HG02943 (cell line): ENCODE measurements around the gene DIAPH3.

Experiments
- ATAC-seq: cut with Tn5 transposase; IDR thresholded peaks from one replicate; pipeline ENCODE4 v1.9.1; 2021; ENCODE audit warnings: mild to moderate bottlenecking, low read depth, moderate library complexity; ENCODE audit not compliant: unreplicated experiment

The DIAPH3 gene

DNA sequence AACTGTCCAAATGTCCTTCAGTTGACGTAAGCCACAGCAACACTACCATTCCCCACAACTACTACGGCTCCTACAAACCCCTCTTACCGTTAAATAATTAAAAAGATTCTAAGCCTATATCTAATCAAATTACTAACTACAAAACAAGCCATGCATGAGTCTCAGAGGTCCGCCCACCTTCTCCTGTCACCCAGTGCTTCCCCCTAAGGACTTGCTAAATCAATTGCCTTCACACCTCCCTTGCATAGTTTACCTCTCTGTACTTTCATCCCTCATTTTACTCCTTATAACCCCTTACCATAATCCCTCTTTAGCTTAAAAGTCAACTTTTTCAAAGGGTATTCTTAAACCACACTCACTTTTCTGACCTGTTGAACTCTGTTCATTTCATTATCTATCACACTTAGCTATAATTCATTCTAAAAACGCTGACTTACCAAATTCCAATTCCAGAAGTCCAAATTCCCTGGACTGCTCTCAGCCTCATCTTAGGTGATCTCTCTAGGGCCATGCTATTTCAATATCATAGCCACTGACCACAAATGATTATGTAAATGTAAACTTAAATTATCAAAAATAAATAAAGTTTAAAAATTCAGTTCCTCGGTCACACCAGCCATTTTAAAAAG is 187.8 kb downstream of the DIAPH3 start:
- ATAC-seq = no peak

DNA sequence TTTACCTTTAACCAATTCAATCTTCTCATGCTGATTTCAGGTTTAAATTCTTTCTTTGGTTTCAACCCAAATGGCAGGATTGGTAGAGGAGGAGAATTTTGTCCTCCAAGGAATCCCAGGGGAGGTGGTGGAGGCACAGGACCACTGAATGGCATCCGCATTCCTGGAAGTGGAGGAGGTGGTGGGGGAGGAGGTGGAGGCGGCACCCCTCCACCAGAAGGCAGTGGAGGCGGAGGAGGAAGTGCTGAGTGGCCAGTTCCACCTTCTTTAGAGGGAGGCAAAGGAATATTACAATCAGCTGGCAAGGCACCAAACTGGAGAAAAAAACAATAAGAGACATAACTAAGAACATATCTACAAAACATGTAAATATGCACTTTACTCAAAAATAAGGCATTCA is 192.9 kb downstream of the DIAPH3 start:
- ATAC-seq = no peak

DNA sequence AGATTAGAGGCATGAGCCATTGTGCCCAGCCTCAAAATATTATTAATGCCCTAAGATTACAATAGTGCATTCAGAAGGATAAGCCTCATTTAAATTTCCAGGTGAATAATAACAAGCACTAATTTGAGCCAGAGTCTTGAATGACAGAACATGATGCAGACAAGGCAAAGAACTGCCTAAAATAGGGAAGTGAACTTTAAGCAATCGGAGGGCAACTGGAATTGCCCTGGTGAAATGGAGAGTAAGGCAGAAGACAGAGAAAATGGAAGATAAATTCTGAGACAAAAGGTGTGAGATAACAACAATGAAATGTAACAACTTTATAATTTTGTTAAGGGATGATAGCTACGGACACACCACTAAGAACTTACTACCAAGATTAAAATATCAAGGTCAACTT is 199.9 kb downstream of the DIAPH3 start:
- ATAC-seq = no peak

- ATAC-seq = no peak
These were observed 200.3 kb downstream of the DIAPH3 start for GRCh38 chr13:59963383-59963782.

DNA sequence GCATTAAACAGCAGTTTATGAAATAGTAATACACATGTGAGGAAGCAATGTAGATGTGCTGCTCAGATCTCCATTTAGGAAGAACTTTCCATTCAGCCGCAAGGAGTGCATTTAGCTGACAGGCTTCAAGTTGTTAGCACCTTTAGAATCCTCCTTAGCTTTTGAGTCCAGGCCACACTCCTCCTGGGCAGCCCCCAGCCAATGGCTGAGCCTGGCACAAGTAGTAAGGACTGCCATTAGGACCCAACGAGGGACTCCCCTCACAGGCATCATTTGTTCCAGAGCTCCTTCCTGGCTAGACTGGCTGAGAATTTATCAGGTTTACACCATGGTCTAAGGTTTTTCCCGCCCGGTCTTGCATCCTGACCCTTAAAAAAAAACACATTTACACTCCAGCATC is 201.4 kb downstream of the DIAPH3 start:
- no peak for ATAC-seq

- no peak for ATAC-seq
These were observed 203.0 kb downstream of the DIAPH3 start for GRCh38 chr13:59960683-59961082.

DNA sequence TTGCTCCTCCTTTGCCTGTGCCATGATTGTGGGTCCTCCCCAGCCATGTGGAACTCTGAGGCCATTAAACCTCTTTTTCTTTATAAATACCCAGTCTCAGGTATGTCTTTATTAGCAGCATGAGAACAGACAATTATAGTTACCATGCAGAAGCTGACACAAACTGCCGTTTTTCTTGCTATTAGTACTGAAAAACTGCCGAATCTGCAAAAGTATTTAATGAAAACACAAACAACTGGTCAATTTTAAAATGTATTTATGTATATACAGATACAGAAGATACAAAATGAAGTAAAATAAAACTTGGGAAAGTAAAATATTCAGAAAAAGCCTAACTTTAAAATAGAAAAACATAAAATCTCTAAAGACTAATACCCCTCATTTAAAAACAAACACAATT is 206.3 kb downstream of the DIAPH3 start:
- no peak for ATAC-seq

- ATAC-seq = no peak
These were observed 209.1 kb downstream of the DIAPH3 start for GRCh38 chr13:59954601-59955000.

- ATAC-seq = no peak
These were observed 212.7 kb downstream of the DIAPH3 start for GRCh38 chr13:59951011-59951410.

DNA sequence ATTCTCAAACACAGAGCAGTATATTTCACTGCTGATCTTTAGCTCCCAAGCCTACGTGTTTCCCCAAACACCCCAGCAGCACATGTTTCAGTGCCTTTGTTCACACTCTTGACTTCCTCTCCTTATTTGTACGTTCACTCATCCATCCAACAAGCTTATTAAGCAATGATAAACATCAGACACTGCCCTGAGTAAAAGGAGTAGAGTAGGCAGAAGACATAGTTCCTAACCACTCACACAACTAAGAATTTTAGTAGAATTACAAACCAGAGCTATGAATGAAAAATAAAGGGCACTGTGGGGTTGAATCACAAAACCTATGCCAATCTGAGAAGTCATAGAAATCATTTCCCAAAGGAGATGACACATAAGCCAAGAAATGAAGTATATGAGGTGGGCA is 213.5 kb downstream of the DIAPH3 start:
- no peak for ATAC-seq

- ATAC-seq = no peak
These were observed 215.0 kb downstream of the DIAPH3 start for GRCh38 chr13:59948686-59949085.

GRCh38 chr13:59946944-59947343 is 216.8 kb downstream of the DIAPH3 start:
- no peak for ATAC-seq

- ATAC-seq = no peak
These were observed 232.1 kb downstream of the DIAPH3 start for GRCh38 chr13:59931621-59932020.

DNA sequence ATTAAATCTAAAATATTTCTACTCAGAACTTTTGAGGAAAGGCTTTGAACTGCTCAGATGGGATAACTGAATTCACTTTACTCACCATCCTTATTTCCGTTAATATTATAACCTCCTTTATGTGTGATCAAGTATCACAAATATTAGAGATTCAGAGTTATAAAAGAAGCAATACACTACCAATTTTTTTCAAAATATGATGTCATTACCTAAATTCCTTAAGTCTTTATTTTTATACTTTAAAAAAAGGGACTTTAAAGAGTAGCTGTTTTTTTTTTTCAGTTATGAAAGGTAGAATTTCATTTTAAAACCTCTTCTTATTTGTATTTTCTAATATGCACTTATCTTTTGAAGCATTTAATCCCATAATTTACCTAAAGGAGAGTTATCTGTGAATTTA is 239.5 kb downstream of the DIAPH3 start:
- no peak for ATAC-seq

- no peak for ATAC-seq
These were observed 248.5 kb downstream of the DIAPH3 start for GRCh38 chr13:59915252-59915651.

DNA sequence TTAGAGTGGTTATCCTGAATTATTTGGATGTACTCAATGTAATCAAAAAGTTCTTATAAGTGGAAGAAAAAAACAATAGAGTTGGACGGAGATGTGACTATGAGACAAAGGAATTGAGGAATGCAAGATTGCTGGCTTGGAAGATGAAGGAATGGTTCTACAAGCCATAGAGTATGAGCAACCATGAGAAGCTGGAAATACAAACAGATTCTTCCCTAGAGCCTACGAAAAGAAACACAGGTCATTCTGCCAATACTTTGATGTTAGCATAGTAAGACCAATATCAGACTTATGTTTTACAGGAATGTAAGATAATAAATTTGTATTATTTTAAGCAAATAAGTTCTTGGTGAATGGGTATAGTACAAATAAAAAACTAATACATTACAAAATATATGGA is 249.2 kb downstream of the DIAPH3 start:
- ATAC-seq = no peak

GRCh38 chr13:59906413-59907049 is 257.2 kb downstream of the DIAPH3 start:
- ATAC-seq = no peak

DNA sequence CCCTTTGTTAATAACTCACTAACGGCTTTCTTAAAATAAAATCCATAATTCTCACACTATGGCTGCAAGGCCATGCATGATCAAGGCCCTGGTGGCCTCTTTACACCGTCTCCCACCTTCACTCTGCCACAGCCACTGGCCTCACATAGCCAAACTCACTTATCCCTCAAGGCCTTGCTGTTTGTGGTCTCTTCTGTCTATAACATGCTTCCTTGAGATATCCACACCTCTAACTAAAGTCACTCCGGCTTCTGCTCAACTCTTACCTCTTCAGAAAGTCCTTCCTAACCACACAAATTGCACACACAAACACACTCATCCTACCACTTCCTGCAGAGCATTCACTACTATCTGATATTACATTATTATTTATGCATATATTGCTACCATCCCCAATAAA is 262.5 kb downstream of the DIAPH3 start:
- no peak for ATAC-seq

DNA sequence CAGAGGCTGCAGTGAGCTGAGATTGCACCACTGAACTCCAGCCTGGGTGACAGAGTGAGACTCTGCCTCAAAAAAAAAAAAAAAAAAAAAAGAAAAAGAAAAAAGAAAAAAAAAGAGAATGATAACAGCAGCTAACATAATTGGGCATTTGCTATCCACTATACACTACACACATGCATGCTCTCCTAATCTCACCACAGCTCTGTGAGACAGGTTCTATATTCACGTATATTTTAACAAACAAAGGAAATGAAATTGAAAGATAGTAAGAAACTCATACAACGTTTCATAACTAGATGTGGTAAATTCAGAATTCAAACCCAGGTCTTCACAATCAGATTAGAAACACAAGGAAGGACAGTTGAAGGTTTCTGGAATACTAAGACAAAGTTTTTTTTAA is 265.7 kb downstream of the DIAPH3 start:
- no peak for ATAC-seq

DNA sequence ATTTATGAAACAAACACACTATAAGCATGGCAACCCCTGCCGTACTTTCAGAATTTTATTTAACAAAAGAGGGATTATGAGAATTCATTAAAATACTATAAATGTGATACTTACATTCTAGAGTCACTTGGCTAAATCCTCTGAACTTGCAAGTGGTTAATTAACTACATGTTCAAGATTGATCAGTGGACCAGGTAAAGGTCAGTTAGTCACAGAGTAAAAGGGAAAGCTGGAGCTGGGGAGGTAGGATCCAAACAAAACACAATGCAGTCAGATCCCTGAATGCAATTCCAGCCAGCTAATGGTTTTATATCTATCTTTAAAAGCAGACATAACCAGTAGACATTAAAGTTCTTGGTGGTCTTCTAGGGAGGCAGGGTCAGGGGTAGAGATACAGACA is 270.5 kb downstream of the DIAPH3 start:
- ATAC-seq = no peak

DNA sequence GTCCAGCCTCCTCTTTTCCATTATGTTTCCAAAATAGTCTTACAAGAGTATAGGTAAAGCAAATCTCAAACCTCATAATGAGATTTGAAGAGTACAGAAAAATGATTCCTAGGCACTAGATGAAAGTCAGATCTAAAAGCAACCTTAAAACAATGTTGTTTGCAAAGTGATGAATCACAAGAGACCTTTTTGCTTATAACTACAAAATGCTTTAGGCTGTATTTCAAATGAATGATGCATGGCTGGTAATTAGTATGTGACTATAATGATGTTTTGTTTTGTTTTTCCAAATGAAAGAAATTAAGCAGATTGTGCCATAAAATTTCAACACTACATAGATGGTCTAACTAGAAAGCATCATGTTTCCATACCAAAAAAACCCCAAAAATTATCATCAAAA is 272.7 kb downstream of the DIAPH3 start:
- no peak for ATAC-seq

GRCh38 chr13:59890054-59890453 is 273.7 kb downstream of the DIAPH3 start:
- ATAC-seq = no peak

DNA sequence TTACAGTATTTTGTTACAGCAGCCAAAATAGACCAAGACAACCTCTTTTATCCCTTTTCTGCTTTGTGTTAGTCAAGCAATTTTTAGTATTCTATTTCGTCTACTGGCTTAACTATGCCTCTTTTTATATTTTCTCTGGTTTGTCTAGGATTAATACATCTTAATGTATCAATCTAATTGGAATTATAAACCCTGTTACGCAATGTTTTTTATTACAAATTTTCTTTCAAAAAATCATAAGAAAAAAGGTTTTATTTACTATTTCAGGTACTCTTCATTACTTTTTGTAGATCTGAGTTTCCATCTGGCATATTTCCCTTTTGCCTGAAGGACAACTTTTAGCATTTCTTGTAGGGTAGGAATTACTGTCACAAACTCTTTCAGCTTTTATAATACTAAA is 275.3 kb downstream of the DIAPH3 start:
- ATAC-seq = no peak
